Pons (tissue), 1 donor: ENCODE data around the gene CDC42.
A peak's percentile ranks its signal among the peaks of the same experiment; 100 is the strongest.

Source experiments
- DNase-seq: peaks from one replicate; pipeline ENCODE4 v3.0.0-alpha.2; 2016; ENCODE audit warnings: low spot score

Gene CDC42

DNA sequence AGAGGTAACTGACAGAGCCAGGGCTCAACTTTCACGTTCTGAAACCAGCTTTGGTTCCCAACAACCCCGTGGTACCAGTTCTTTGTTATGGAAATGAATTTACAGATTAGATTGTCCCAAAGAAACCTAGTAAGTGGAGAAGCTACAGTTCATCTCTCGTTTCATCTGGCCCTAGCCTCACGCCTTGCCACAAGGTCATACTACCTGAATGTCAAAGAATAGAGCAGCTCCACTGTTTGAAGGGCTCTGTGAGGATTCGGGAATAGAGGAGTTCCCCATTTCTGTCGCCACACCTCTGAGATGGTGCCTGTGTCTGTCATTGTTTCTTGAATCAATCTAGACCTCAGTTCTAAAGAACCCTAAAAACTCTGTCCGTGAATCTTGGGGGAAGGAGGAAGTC, 15.0 kb upstream of the CDC42 start:
- no peak for DNase-seq

DNA sequence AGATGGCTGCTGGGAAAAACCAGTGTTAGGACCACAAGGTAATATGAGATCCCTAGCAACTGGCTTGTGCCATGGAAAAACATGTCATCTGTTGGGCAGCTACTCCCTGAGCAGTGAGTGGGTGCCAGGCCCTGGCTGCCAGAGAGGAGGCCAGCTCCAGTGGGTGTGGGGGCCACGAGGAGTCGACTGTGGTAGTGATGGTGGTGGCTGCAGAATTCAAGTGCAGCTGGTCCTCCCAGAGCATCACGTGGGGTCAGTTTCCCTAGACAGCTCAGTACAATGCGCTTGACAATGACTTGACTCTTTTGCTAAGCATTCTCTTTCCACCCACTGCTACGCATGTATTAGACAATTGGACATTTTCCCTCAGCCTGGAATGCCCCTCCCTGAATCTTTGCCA, 14.5 kb upstream of the CDC42 start:
- DNase-seq: peak; percentile 90

DNA sequence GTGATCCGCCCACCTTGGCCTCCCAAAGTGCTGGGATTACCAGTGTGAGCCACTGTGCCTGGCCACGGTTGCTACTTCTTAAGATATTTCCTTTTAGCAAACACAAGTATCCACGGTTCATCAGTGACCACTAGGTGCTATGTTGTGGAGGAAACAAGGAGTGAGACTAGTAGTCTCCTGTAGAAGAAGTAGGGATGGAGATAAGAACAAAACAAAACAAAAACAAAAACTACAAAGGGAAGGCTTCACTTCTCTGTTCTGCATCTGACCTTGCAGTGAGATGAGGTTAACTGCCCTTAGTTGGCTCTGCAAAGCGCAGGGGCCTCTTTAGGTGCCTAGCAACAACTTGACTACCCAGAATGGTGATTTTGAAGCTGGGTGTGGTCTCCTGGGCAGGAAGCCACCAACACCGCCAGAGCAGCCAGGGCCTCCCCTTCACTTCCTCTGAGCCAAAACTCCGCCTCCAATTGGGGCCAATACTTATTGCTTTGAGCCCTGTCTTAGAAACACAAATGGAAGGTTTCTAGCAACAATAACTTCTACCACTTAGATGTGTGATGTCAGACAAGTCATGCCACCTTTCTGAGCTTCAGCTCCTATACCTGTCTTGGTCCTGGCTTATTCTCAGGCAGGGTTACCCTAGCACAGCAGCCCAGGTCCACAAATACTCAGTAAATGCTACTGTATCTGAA, 12.8 kb upstream of the CDC42 start:
- DNase-seq: no peak

DNA sequence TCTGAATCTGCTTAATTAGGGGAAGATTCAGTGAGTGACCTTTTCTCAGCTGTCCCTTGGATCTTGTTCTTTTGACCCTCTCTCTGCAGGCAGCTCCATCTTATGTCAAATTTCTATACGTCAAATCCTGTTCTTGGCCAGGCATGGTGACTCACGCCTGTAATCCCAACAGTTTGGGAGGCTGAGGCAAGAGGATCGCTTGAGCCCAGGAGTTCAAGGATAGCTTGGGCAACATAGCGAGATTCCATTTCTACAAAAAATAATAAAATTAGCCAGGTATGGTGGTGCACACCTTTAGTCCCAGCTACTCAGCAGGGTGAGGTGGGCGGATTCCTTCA, 12.3 kb upstream of the CDC42 start:
- DNase-seq: no peak

DNA sequence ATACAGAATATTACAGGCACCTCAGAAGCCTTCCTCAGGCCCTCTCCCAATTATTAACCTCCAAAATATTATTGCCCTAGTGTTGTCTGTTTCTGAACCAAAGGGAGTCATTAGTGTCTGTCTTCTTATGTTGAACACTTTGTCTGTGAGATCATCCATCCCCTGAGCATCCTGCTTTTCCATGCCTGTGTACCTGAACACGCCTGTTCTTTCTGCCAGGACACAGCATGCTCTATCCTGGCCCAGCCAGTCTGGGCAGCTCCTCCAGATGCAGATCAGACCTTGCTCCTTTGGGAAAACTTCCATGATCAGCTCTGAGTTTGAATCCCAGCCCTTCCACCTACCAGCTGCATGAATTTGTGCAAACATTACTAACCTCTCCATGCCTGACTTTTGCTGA, 11.0 kb upstream of the CDC42 start:
- no peak for DNase-seq

DNA sequence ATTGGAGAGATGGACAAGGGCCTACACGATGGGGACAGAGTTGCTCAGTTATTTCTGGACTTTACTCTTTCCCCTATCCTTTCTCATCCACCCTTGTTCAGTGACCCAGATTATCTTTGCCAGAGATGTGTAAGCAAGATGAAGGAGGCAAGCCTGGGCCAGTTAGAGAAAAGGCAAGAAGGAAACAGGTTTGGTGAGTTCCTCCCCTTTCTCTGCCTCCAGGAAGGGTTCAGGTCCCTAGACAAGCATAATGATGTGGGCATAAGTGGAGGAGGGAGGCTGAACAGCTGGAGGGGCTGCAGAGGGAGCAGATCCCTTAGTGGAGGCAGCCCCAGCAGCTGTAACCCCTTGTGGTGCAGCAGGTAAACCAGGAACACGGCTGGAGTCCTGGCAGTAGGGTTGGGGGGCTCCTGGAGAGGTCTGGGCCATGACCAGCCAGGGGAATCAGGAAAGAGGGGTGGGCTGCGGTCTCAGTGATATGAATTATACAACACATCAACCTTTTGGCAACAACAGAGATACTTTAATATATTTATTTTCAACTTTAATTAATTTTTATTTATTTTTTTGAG, 9.2 kb upstream of the CDC42 start:
- no peak for DNase-seq

DNA sequence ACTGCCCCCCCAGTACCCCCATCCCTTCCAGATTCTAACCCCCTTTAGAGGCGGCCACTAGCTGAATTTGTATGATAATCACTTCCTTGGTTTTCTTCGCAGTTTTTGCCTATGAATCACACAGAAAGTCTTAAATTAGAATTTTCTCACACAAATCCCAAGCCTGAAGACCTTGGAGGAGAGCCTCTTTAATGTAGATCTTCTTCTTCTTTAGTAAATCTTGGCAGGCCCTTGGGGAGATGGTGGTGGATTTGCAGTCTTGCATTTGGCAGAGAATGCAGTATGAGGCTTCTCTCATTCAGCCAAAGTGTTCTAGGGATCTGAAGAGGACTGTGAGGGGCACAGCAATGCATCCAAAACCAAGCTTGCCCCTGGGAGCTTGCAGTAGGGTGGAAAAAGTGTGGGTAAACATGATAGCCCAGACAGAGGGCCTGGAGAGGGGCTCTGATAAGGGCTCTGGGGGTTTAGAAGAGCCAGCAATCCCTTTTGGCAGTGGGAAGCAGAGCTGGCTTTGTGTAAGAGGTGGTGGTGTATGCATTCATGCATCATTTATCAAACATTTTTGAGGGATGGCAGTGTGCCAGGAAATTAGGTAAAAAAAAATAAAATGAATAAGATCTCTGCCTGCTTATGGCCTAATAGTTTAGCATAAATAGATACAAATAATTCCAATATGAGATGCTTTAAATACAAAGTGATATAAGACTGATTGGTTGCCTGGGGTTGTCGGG, 7.7 kb upstream of the CDC42 start:
- no peak for DNase-seq

DNA sequence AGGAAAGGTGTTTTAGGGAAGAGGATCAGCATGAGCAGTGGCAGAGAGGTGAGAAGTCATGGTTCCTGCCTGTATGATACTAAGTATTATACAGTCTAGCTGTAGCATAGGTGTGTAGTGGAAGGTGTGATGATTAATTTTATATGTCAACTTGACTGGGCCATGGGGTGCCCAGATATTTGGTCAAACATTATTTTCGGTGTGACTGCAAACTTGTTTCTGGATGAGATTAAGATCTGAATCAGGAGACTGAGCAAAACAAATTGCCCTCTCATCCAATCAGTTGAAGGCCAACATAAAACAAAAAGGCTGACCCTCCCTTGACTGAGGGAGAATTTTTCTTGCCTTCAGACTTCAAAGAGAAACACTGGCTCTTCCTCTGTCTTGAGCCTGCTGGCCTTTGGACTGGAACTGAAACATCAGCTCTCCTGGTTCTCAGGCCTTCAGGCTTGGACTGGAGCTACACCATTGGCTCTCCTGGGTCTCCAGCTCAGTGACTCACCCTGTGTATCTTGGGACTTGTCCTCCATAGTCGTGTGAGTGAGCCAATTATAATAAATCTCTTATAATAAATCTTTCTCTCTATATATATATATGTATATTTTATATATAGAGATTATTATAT, 6.8 kb upstream of the CDC42 start:
- DNase-seq: no peak

DNA sequence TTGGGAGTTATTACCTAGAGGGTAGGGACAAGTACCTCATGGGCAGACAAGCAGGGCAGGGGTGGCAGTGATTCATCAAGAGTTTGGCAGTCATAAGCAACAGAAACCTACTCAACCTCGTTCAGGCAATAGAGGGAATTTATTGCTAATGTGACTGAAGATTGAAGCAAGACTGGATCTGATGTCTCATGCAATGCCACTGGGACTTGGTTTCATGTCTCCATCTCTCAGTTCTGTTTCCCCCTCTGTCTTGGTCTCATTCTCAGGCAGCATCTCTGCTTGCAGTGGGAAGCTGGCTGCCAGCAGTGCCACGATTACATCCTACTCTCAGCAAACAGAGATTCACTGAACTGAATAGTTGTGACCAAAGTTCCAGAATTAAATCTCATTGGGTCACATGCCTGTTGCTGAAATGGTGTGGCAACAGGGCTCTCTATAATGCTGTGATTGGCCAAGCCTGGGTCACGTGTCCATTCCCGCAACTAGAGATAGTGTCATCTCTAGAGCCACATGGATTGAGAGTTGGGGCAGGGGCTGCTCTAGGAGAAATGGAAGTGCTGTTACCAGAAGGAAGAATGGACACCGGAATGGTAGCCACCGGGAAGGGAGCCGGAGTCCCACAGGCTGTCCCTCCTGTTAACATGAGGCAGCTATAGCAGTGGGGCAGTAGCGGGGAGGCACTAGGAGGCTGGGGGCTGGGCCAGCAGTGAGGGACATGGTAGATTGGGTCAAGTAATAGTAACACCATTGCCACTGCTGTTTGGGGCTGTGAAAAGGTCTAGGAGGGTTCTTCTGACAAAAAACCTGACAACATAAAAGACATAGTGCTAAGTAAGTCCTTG, 3.9 kb upstream of the CDC42 start:
- DNase-seq: peak; percentile 26

DNA sequence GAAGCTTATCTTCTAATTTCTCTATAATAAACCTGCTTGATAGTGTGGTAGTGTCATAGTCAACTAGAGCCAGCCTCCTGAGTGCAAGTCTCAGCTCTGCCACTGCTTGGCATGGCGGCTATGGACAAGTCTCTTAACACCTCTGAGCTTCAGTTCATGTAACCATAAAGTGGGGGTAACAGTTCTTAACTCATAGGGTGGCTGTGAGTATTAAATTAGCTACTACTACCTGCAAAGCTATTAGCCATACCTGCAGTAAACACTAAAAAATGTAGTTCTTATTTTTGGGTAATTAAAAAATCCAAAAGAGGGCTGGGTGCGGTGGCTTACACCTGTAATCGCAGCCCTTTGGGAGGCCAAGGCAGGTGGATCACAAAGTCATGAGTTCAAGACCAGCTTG, 2.2 kb upstream of the CDC42 start:
- no peak for DNase-seq

DNA sequence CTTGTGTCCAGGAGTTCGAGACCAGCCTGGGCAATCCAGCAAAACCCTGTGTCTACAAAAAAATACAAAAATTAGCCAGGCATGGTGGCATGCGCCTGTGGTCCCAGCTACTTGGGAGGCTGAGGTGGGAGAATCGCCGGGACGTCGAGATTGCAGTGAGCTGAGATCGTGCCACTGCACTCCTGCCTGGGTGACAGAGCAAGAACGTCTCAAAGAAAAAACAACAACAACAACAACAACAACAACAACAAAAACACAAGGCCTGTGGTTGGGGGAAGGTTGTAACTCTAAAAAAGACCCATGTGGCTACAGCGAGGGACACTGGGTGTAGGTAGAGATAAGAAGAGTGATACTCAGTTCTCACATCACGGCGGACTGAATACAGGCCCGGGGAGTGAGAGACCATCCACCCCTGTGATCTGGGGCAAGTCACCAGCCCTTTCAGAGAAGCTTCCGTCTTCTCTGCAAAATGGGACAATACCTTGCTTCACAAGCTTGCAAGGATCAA, 848 bp upstream of the CDC42 start:
- no peak for DNase-seq

DNA sequence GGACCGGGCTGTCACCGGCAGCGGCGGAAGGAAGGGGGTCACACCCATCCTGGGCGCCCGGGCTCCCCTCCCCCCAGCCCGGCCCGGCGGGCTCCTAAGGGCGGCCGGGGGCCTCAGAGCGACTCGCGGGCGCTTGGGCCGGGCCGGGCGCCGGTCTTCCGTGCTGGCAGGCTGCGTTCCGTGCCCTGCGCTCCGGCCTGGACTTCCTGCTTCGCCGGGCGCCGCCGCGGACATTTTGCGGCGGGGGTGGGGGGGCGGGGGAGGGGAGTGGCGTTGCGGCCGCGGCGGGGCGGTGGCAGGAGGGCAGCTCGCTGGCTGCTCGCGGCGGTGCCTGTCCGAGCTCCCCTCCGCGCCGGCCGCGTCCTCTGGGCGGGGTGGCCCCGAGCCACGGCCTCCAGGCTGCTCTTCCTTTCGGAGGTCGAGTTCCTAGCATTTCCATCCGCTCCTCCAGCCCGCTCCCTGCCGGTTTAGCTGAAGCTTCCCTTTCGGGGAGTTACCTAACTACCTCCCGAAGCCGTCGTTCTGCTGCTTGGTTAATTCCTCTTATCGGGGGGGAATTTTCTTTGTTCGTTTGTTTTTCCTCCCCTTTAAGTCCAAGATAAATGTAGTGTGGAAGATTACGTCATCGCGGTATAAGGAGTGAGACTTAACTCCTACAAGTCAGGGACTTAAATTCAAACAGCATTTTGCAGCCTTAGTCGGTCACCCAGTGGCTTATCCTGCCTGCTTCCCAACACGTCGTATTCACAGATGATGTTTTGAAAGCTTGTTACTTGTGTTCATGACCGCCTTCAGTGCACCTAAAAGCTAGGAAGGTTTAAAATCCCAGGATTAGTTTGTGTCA, 730 bp downstream of the CDC42 start:
- DNase-seq: peak; percentile 62

DNA sequence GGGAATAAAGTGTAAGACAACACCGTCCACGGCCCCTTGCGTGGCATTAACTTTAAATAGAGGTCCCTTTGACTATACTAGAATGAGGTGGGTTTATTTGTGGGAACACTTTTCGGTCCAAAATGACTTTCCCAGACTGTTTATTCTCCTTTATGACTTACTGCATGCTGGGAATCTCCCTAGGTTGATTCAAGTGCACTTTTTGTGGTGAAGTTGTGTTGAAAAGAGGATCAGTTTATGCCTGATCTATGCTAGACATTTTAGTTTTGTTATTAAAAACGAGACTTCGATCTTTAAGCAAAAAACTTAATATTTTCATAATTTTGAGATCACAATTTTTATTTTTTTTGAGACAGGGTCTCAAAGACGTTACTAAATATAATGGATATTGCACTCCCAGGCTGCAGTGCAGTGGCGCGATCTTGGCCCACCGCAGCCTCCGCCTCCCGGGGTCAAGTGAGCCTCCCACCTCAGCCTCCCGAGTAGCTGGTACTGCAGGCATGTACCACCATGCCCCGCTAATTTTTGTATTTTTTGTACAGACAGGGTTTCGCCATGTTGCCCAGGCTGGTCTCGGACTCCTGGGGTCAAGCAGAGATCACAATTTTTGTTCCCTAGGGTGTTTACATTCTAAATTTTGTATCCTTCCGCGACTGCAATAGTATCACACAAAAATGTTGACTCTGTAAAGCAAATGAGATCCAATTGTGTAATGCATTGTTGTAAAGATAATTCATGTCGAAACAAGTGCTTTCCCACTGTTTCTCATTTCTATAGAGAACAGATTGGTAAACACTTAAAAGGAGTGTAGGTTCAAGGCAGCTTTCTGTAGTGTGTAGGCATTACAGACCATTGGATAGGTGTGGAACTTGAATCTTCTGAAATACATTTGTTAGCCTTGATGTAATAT, 1.6 kb downstream of the CDC42 start:
- DNase-seq: no peak

DNA sequence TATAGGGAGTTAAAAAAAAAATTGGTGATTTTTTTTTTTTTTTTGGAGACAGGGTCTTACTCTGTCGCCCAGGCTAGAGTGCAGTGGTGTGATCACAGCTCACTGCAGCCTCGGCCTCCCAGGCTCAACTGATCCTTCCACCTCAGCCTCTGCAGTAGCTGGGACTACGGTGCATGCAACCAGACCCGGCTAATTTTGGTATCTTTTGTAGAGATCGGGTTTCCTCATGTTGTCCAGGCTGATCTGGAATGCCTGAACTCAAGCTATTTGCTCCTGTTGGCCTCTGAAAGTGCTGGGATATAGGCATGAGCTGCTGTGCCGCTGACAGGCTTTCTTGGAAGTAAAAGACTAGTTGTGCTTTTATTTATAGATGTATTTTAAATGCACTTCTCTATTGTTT, 3.0 kb downstream of the CDC42 start:
- DNase-seq: no peak

DNA sequence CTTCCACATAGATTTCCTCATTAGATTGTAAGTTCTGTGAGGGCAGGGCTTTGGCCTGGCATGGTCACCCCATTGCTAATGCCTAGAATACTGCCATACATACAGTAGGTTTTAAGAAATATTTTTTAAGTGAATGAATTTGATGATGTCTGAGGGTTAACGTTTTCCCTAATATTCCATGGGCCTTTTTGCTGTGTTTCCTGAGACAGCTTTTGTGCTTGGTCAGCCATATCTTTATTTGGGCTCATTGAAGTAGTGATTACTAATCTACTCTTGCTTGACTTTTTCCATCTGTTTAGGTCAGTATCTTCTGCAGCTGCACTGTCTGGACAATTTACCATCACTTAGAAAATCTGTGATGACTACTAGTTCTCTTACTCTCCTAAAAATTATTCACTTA, 3.5 kb downstream of the CDC42 start:
- DNase-seq: no peak

DNA sequence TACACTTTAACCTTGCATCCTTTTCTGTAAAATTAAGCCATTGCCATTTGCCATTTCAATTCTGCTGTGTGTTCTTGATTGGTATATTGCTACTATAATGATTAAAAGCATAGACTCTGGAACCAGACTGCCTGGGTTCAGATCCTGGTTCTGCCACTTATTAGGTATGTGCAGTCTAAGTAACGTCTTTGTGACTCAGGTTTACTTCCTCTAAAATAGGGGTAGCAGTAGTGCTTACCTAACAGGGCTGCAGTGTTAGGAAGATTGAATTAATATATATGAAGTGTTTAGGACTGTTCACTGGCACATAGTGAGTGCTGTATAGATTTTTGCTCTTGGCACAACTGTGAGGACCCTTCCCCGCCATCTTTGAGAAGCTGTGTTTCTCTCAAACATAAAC, 4.4 kb downstream of the CDC42 start:
- no peak for DNase-seq

DNA sequence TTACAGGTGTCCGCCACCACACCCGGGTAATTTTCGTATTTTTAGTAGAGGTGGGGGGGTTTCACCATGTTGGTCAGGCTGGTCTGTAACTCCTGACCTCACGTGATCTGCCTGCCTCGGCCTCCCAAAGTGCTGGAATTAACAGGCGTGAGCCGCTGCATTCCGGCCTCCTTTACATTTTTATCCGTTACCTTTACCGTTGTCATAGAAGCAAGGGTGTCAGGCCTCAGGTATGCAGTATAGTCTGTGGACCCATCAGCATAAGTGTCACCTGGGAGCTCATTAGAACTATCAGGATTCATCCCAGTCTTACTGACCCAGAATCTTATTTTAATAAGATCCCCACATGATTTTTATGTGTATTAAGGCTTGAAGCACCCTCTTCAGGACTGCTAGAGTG, 5.4 kb downstream of the CDC42 start:
- DNase-seq: no peak

DNA sequence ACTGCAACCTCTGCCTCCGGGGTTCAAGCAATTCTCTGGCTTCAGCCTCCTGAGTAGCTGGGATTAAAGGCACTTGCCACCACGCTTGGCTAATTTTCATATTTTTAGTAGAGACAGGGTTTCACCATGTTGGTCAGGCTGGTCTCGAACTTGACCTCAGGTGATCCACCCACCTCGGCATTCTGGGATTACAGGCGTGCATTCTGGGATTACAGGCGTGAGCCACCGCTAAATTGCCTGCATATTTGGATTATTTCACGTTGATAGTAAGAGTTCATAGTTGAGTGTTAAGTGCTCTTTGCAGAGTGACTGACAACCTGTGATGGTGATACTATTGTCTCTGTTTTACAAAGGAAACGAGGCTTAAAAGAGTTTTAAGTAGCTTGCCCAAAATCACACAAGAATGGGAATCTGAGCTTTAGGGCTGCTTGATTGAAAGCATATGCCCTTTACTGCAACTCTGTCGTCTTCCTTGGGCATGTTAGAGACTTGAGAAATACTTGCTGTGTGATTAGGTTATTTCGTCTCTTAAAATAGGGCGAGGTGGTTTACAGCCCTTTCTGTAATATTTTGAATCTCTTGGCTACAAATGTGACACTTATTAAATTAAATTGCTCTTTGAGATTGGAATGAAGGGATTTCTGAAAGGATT, 12.4 kb downstream of the CDC42 start:
- DNase-seq: no peak

DNA sequence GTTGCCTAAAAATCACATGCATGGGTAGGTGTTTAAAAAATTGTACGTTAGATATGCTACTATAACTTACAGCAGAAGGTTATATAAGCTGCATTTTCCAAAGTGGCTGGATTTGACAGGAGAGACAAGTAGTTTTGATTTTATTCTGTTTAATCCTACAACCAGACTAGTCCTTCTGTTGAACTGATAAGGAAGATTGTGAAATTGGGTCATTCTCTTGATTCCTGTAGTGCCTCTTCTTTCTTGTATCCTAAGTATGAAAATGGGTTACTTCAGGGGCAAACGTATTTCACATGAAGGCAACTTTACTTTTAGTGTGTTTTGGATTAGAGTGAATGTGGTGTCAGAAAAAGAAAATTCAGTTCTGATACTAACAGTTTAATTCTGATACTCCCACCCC, 19.0 kb downstream of the CDC42 start:
- no peak for DNase-seq

DNA sequence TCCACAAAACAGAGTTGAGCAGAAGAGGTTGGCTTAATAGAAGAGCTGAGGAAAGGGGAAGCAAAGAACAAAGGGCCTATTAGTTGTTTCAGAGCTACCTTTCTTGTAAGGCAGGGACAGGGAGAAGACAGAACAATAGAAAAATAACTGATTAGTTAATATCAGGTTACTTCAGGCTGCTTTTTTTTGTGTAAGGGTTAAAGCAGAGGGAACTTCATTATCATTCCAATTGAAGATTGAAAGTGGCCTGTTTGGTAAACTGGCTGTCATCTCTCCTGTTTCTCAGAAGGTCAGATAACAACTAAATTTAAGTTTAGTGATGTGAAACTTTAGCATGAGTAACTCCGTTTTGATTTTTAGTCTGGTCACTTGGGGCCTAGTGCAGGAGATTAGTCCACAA, 22.3 kb downstream of the CDC42 start:
- no peak for DNase-seq
